Activated CD4-positive, alpha-beta T cell treated with anti-CD3 and anti-CD28 coated beads, Interleukin-2, amount 10 ng/mL, durations not matched to agents 24 days and 14 days (primary cell): ENCODE data around the gene TSC2. TPM values are rescaled to one million over a fixed set of nuclear protein-coding genes. Genes with fewer than 3 reads are reported as not detected.

Experiments used
- DNase-seq: peaks from one replicate; pipeline ENCODE4 v3.0.0; 2022
- H3K27ac Mint-ChIP-seq: one replicate; pipeline ENCODE4 v1.8.0; 2022; ENCODE audit warnings: mild to moderate bottlenecking, mixed read lengths
- H3K27me3 Mint-ChIP-seq: one replicate; pipeline ENCODE4 v1.8.0; 2022; ENCODE audit warnings: mixed read lengths
- H3K36me3 Mint-ChIP-seq: one replicate; pipeline ENCODE4 v1.8.0; 2022; ENCODE audit warnings: low read depth, mild to moderate bottlenecking, mixed read lengths
- H3K4me1 Mint-ChIP-seq: one replicate; pipeline ENCODE4 v1.8.0; 2021; ENCODE audit warnings: mixed read lengths
- H3K4me3 Mint-ChIP-seq: one replicate; pipeline ENCODE4 v1.8.0; 2022; ENCODE audit warnings: mild to moderate bottlenecking, moderate library complexity, mixed read lengths
- H3K9me3 Mint-ChIP-seq: one replicate; pipeline ENCODE4 v1.8.0; 2021; ENCODE audit warnings: mixed read lengths
- intact Hi-C: fragments of 100-400 bp; cut with micrococcal nuclease; formaldehyde crosslinking; loops from one replicate; pipeline ENCODE4 v1.15.1; 2023
- total RNA-seq: library from RNA; stranded (reverse); gene quantifications from 2 replicates; pipeline ENCODE4 v1.2.3, GENCODE V29; 2022

TSC2 gene
- total RNA-seq, 1 donor from 2014 or later = 98.8 TPM

DNA sequence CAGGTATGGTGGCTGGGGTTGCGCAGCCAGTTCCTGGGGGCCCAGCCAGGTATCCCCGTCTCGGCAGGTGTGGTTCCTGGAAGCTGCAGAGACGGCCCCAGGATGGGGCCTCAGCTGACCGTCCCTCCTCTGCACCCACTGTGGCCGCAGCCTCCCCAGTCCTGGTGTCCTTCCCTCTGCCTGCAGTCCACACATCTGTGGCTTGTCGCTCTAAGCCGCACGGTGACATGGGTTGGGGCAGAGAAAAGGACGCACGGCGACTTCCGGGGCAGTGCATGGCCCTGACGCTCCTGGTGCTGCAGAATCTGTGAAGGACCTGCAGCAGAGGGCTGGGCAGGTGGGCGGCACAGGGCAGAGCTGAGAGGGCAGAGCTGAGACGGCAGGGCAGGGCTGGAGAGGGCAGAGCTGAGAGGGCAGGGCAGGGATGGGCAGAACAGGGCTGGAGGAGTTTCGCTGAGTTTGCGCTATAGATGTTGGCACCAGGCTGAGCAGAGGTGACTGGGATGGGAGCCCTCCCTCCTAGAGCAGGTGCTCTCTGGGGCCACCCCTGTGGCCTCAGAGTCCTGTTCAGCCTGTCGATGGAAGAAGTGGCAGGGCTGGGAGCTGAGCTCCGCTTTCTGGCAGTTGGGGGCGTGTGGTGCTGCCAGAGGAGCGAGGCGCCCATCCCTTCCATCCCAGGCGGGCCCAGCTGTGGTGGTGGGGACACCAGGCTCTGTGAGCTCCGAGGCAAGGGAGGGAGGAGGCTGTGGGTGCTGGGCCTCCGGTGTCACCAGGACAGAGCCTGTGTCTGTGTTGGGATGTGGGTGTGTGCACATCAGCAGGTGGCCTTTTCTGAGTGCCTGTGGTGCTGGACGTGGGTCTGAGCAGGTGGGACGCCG lies 23.0 kb downstream of the TSC2 start:
- Mint-ChIP-seq H3K4me1 (no peaks in the 10 kb centered on the region), H3K4me3 (no peak overlapping the region), H3K36me3 (peaks cover 29% of the 10 kb centered on the region), H3K27ac (no peak overlapping the region), H3K9me3 (no peaks in the 10 kb centered on the region), H3K27me3 (no peaks in the 10 kb centered on the region)
- DNase-seq = no peak
- intact Hi-C loops = no loop called here

DNA sequence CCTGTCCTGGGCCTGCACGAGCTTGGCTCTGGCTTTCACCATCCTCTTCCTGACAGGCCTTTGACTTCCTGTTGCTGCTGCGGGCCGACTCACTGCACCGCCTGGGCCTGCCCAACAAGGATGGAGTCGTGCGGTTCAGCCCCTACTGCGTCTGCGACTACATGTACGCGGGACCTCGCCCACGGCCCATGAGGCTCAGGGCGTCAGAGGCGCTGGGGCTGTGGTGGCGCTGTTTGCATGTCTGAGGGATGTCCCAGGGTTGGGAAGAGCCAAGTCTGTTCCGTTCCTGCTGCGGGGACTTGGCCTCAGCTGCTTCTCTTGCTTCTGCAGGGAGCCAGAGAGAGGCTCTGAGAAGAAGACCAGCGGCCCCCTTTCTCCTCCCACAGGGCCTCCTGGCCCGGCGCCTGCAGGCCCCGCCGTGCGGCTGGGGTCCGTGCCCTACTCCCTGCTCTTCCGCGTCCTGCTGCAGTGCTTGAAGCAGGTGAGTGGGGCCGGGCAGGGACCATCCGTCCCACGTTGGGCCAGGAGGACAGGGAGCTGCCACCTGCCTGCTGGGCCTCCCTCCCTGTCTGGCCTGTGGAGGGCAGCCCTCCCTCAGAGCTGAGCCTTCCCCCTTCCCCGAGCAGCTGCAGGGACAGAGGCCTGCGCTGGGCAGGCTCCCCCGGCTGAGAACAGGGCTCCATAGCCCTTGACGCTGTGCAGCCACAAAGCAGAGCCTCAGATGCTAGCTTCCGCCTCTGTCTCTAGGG lies 23.8 kb downstream of the TSC2 start:
- intact Hi-C loops = no loop called here
- no peak overlapping the region for H3K4me3 Mint-ChIP-seq
- no peak for DNase-seq
- H3K9me3 Mint-ChIP-seq = no peaks in the 10 kb centered on the region
- H3K36me3 Mint-ChIP-seq = peaks cover 25% of the 10 kb centered on the region
- H3K4me1 Mint-ChIP-seq = no peaks in the 10 kb centered on the region
- no peaks in the 10 kb centered on the region for H3K27me3 Mint-ChIP-seq
- H3K27ac Mint-ChIP-seq = no peak overlapping the region

DNA sequence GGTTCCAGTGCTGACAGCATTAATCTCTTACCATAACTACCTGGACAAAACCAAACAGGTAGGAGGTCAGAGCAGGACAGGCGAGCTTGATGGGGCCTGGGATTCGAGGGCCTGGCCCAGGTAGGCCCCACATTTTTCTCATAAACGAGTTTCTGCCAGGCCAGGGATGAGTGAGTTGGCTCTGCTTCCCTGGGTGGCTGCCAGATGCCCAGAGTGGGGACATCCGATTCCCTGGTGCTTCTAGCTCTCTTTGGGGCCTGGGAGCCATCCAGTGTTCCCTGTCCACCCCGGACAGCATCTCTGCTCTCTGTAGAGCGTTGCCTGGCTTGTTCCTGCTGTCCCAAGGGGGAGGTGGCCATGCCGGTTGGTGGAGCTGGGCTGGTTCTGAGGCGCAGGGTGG lies 25.1 kb downstream of the TSC2 start:
- no peak overlapping the region for H3K27ac Mint-ChIP-seq
- H3K4me3 Mint-ChIP-seq = no peak overlapping the region
- H3K4me1 Mint-ChIP-seq = no peaks in the 10 kb centered on the region
- H3K36me3 Mint-ChIP-seq = peaks cover 21% of the 10 kb centered on the region
- no peak for DNase-seq
- intact Hi-C loops = no loop called here
- H3K9me3 Mint-ChIP-seq = no peaks in the 10 kb centered on the region
- H3K27me3 Mint-ChIP-seq = no peaks in the 10 kb centered on the region

DNA sequence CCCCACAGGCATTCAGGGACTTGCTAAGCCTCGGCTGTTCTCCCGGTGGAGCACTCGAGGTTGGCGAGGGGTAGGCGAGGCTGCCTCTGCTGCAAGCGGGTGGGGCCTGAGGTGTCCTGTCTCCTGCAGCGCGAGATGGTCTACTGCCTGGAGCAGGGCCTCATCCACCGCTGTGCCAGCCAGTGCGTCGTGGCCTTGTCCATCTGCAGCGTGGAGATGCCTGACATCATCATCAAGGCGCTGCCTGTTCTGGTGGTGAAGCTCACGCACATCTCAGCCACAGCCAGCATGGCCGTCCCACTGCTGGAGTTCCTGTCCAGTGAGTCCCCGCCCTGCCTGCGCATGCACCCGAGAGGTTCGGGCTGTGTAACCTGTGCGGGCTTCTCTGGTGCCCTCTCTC lies 26.3 kb downstream of the TSC2 start:
- Mint-ChIP-seq H3K36me3 (peaks cover 14% of the 10 kb centered on the region), H3K27ac (no peak overlapping the region), H3K27me3 (no peaks in the 10 kb centered on the region), H3K4me3 (no peak overlapping the region), H3K9me3 (no peaks in the 10 kb centered on the region), H3K4me1 (no peaks in the 10 kb centered on the region)
- DNase-seq = no peak
- intact Hi-C loops = no loop called here

GRCh38 chr16:2075631-2076030 lies 27.8 kb downstream of the TSC2 start:
- Mint-ChIP-seq H3K4me1 (no peaks in the 10 kb centered on the region), H3K9me3 (no peaks in the 10 kb centered on the region), H3K27ac (no peak overlapping the region), H3K36me3 (peaks cover 9% of the 10 kb centered on the region), H3K4me3 (no peak overlapping the region), H3K27me3 (no peaks in the 10 kb centered on the region)
- DNase-seq = no peak
- intact Hi-C loops = no loop called here

GRCh38 chr16:2076072-2076865 lies 28.5 kb downstream of the TSC2 start:
- Mint-ChIP-seq H3K27me3 (no peaks in the 10 kb centered on the region), H3K27ac (no peak overlapping the region), H3K36me3 (peaks cover 9% of the 10 kb centered on the region), H3K4me3 (no peak overlapping the region), H3K9me3 (no peaks in the 10 kb centered on the region), H3K4me1 (no peaks in the 10 kb centered on the region)
- no peak for DNase-seq
- intact Hi-C loops = no loop called here

- no peaks in the 10 kb centered on the region for H3K27me3 Mint-ChIP-seq
- no peak for DNase-seq
- H3K27ac Mint-ChIP-seq = no peak overlapping the region
- H3K4me1 Mint-ChIP-seq = no peaks in the 10 kb centered on the region
- H3K9me3 Mint-ChIP-seq = no peaks in the 10 kb centered on the region
- H3K4me3 Mint-ChIP-seq = no peak overlapping the region
- intact Hi-C loops = no loop called here
- H3K36me3 Mint-ChIP-seq = peaks cover 9% of the 10 kb centered on the region
Measured at GRCh38 chr16:2077016-2077415, 29.2 kb downstream of the TSC2 start.

DNA sequence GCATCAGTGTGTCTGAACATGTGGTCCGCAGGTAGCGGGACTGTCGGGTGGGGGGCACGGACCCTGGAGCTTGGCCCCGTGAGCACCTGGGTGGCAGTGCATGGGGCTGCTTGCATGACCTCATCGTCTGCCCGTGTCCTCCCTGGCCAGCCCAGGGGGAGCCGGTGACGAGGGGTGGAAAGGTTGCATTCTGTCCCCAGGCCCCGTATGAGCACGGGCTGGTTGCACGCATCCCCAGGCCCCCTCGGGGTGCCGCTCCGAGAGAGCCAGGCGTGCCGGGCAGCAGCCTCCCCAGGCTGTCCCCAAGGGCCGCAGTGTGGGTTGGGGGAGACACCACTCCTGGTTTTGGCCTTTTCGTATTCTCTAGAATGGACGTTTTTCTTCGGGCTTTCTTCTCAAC lies 29.9 kb downstream of the TSC2 start:
- Mint-ChIP-seq H3K27ac (peak overlapping the region; percentile 20), H3K27me3 (no peaks in the 10 kb centered on the region), H3K9me3 (no peaks in the 10 kb centered on the region), H3K4me3 (no peak overlapping the region), H3K4me1 (no peaks in the 10 kb centered on the region), H3K36me3 (peaks cover 11% of the 10 kb centered on the region)
- intact Hi-C loops = no loop called here
- no peak for DNase-seq

DNA sequence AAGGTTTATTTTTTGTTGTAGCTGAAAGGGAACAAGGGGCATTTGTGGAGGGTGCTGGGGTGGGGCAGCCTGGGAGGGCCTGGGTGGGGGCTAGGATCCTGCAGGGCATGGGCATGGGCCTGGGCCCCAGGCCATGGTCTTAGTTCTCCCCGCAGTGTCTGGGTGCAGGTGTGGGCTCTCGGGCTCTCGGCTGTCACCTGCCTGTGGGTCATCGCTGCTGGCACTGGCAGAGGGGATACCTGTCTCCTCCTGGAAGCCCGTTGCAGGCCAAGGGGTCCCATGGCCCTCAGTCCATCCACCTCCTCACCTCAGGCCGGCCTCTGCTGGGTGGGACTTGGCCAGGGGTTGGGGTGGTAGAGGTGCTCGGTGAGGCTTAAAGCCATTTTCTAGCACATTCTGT lies 30.3 kb downstream of the TSC2 start:
- Mint-ChIP-seq H3K4me1 (no peaks in the 10 kb centered on the region), H3K27me3 (no peaks in the 10 kb centered on the region), H3K27ac (no peak overlapping the region), H3K9me3 (no peaks in the 10 kb centered on the region), H3K36me3 (peaks cover 13% of the 10 kb centered on the region), H3K4me3 (no peak overlapping the region)
- no peak for DNase-seq
- intact Hi-C loops = no loop called here

- H3K4me1 Mint-ChIP-seq = no peaks in the 10 kb centered on the region
- H3K27ac Mint-ChIP-seq = no peak overlapping the region
- DNase-seq = no peak
- intact Hi-C loops = no loop called here
- no peak overlapping the region for H3K4me3 Mint-ChIP-seq
- no peaks in the 10 kb centered on the region for H3K27me3 Mint-ChIP-seq
- peaks cover 14% of the 10 kb centered on the region for H3K36me3 Mint-ChIP-seq
- no peaks in the 10 kb centered on the region for H3K9me3 Mint-ChIP-seq
Measured at GRCh38 chr16:2078691-2079090, 30.9 kb downstream of the TSC2 start.

DNA sequence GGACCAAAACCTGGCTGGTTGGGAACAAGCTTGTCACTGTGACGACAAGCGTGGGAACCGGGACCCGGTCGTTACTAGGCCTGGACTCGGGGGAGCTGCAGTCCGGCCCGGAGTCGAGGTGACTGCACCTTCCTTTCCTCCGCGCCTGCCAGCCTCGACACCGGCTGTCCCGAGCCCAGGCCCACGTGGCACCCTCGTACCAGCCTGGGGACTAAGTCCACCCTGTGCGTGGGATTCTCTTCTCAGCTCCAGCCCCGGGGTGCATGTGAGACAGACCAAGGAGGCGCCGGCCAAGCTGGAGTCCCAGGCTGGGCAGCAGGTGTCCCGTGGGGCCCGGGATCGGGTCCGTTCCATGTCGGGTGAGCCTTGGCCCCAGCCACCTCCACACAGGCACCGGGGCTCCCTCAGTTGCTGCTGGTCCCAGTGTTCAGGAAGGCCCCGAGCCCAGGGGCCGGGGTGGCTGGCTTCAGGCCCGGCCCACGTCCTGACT lies 31.6 kb downstream of the TSC2 start:
- Mint-ChIP-seq H3K36me3 (peaks cover 14% of the 10 kb centered on the region), H3K4me1 (no peaks in the 10 kb centered on the region)

DNA sequence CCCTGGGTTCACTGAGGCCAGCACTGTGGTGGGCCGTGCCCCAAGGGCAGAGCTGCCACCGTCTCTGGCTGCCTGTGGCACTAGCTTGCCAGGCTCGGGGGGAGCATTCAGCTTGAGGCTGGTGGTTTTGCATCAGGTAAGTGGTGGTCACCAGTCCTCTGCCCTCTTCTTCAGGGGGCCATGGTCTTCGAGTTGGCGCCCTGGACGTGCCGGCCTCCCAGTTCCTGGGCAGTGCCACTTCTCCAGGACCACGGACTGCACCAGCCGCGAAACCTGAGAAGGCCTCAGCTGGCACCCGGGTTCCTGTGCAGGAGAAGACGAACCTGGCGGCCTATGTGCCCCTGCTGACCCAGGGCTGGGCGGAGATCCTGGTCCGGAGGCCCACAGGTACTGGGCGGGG lies 32.2 kb downstream of the TSC2 start:
- Mint-ChIP-seq H3K27me3 (no peaks in the 10 kb centered on the region), H3K36me3 (peaks cover 11% of the 10 kb centered on the region), H3K4me3 (no peak overlapping the region), H3K9me3 (no peaks in the 10 kb centered on the region), H3K27ac (no peak overlapping the region), H3K4me1 (no peaks in the 10 kb centered on the region)
- intact Hi-C loops = no loop called here
- no peak for DNase-seq

More for the DNA sequence above, 31.6 kb downstream of the TSC2 start:
- Mint-ChIP-seq H3K4me3 (no peak overlapping the region), H3K27me3 (no peaks in the 10 kb centered on the region), H3K27ac (no peak overlapping the region), H3K9me3 (no peaks in the 10 kb centered on the region)
- intact Hi-C loops = no loop called here
- DNase-seq = no peak

- Mint-ChIP-seq H3K27me3 (no peaks in the 10 kb centered on the region), H3K27ac (no peak overlapping the region), H3K4me1 (no peaks in the 10 kb centered on the region), H3K4me3 (no peak overlapping the region), H3K36me3 (peaks cover 8% of the 10 kb centered on the region), H3K9me3 (no peaks in the 10 kb centered on the region)
- no peak for DNase-seq
- intact Hi-C loops = no loop called here
Measured at GRCh38 chr16:2081201-2082084, 33.7 kb downstream of the TSC2 start.
